ENCODE data around the gene CHRNA3.
"Not testable (repeated sequence)": the region's sequence is repeated elsewhere in the genome, so short reads cannot be mapped to it uniquely, and the experiment has no call there.

The CHRNA3 gene

GRCh38 chr15:78617516-78617915 lies 3.3 kb downstream of the CHRNA3 start:
- FAIRE-seq (no peak), DNase-seq (ENCODE audit: low spot score) (no peak)

GRCh38 chr15:78617076-78617475 lies 3.7 kb downstream of the CHRNA3 start:
- DNase-seq (ENCODE audit: low spot score) = no peak

GRCh38 chr15:78616506-78616905 lies 4.3 kb downstream of the CHRNA3 start:
- DNase-seq (ENCODE audit: low spot score) (no peak), FAIRE-seq (no peak)

More at GRCh38 chr15:78617076-78617475, 3.7 kb downstream of the CHRNA3 start:
- FAIRE-seq = no peak

GRCh38 chr15:78615151-78615589 lies 5.6 kb downstream of the CHRNA3 start:
- no peak for DNase-seq (ENCODE audit: low spot score)
- no peak for FAIRE-seq

GRCh38 chr15:78614021-78614420 lies 6.8 kb downstream of the CHRNA3 start:
- FAIRE-seq (no peak), DNase-seq (ENCODE audit: low spot score) (no peak)

GRCh38 chr15:78609551-78609950 lies 11.2 kb downstream of the CHRNA3 start:
- not testable (repeated sequence) for DNase-seq (ENCODE audit: low spot score); FAIRE-seq

GRCh38 chr15:78605680-78606079 lies 15.1 kb downstream of the CHRNA3 start:
- no peak for FAIRE-seq
- no peak for DNase-seq (ENCODE audit: low spot score)

- DNase-seq (ENCODE audit: low spot score) (no peak), FAIRE-seq (no peak)
These were observed 15.6 kb downstream of the CHRNA3 start for GRCh38 chr15:78605201-78605600.

GRCh38 chr15:78604420-78604819 lies 16.4 kb downstream of the CHRNA3 start:
- DNase-seq (ENCODE audit: low spot score) = no peak
- FAIRE-seq = no peak

GRCh38 chr15:78603467-78603866 lies 17.3 kb downstream of the CHRNA3 start:
- no peak for FAIRE-seq
- DNase-seq (ENCODE audit: low spot score) = no peak

GRCh38 chr15:78599189-78599588 lies 21.6 kb downstream of the CHRNA3 start:
- FAIRE-seq = no peak
- DNase-seq (ENCODE audit: low spot score) = no peak

- FAIRE-seq (no peak), DNase-seq (ENCODE audit: low spot score) (no peak)
These were observed 22.4 kb downstream of the CHRNA3 start for GRCh38 chr15:78598348-78598747.

GRCh38 chr15:78597583-78597982 lies 23.2 kb downstream of the CHRNA3 start:
- DNase-seq (ENCODE audit: low spot score) (no peak), FAIRE-seq (no peak)

- FAIRE-seq = no peak
- no peak for DNase-seq (ENCODE audit: low spot score)
These were observed 45.9 kb downstream of the CHRNA3 start for GRCh38 chr15:78574944-78575343.

GRCh38 chr15:78573416-78573815 lies 47.4 kb downstream of the CHRNA3 start:
- DNase-seq (ENCODE audit: low spot score) (no peak), FAIRE-seq (no peak)

- no peak for FAIRE-seq
- DNase-seq (ENCODE audit: low spot score) = no peak
These were observed 49.4 kb downstream of the CHRNA3 start for GRCh38 chr15:78571382-78571781.

GRCh38 chr15:78570710-78571109 lies 50.1 kb downstream of the CHRNA3 start:
- FAIRE-seq = no peak
- DNase-seq (ENCODE audit: low spot score) = no peak

GRCh38 chr15:78567531-78567930 lies 53.3 kb downstream of the CHRNA3 start:
- FAIRE-seq (no peak), DNase-seq (ENCODE audit: low spot score) (no peak)

- FAIRE-seq (no peak), DNase-seq (ENCODE audit: low spot score) (peak; percentile 11)
These were observed 54.6 kb downstream of the CHRNA3 start for GRCh38 chr15:78565951-78566774.

- DNase-seq (ENCODE audit: low spot score) = peak; percentile 84
- FAIRE-seq = no peak
These were observed 55.5 kb downstream of the CHRNA3 start, which contains the start of gene CHRNA5 for GRCh38 chr15:78565097-78565950. TSS of gene CHRNA5 (plus strand) at chr15:78565520. CDS start at chr15:78565720, 200 bp downstream.

- FAIRE-seq = no peak
These were observed 56.1 kb downstream of the CHRNA3 start for GRCh38 chr15:78564743-78565096.

GRCh38 chr15:78563092-78563491 lies 57.7 kb downstream of the CHRNA3 start:
- DNase-seq (ENCODE audit: low spot score) = no peak
- FAIRE-seq = no peak

More at GRCh38 chr15:78564743-78565096, 56.1 kb downstream of the CHRNA3 start:
- DNase-seq (ENCODE audit: low spot score) = no peak
